ENCODE results near the gene PEF1.
"Not testable (repeated sequence)": the region's sequence is repeated elsewhere in the genome, so short reads cannot be mapped to it uniquely, and the experiment has no call there.

The PEF1 gene

GRCh38 chr1:31587720-31588423 is 56.8 kb downstream of the PEF1 start:
- CTCF ChIA-PET: interaction anchor here (0.6 to 2.4 kb wide), 13 partner anchors 9 to 224 kb away, joined by 3 to 13 read pairs (median 3); partner anchors contain the start of gene PEF1
- peak; percentile 82 for DNase-seq (ENCODE audit: extremely low spot score)
- TF ChIP-seq, protein P1, sequence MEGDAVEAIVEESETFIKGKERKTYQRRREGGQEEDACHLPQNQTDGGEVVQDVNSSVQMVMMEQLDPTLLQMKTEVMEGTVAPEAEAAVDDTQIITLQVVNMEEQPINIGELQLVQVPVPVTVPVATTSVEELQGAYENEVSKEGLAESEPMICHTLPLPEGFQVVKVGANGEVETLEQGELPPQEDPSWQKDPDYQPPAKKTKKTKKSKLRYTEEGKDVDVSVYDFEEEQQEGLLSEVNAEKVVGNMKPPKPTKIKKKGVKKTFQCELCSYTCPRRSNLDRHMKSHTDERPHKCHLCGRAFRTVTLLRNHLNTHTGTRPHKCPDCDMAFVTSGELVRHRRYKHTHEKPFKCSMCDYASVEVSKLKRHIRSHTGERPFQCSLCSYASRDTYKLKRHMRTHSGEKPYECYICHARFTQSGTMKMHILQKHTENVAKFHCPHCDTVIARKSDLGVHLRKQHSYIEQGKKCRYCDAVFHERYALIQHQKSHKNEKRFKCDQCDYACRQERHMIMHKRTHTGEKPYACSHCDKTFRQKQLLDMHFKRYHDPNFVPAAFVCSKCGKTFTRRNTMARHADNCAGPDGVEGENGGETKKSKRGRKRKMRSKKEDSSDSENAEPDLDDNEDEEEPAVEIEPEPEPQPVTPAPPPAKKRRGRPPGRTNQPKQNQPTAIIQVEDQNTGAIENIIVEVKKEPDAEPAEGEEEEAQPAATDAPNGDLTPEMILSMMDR (IDR thresholded peaks at IDR 0.05; ENCODE audit: control extremely low read depth, extremely low read depth, low read depth, missing control alignments): peak; percentile 73
- POLR2A ChIA-PET: no interaction called here

GRCh38 chr1:31587328-31587699 is 57.4 kb downstream of the PEF1 start:
- CTCF ChIA-PET: interaction anchor here (0.7 to 2.4 kb wide), 11 partner anchors 9 to 224 kb away, joined by 3 to 13 read pairs (median 3); partner anchors contain the start of gene PEF1
- DNase-seq (ENCODE audit: extremely low spot score); POLR2A ChIA-PET: not testable (repeated sequence)

- POLR2A ChIA-PET: no interaction called here
- CTCF ChIA-PET: interaction anchor here (1.1 to 2.4 kb wide), 6 partner anchors 8 to 33 kb away, joined by 3 to 13 read pairs (median 7); no protein-coding TSS in a partner anchor
Measured at GRCh38 chr1:31586376-31587327, 58.0 kb downstream of the PEF1 start.

GRCh38 chr1:31585736-31586365 is 58.8 kb downstream of the PEF1 start:
- ChIA-PET POLR2A (no interaction called here), CTCF (interaction anchor here (1.1 to 2.4 kb wide), 4 partner anchors 16 to 34 kb away, joined by 3 to 13 read pairs (median 7); no protein-coding TSS in a partner anchor)
- no peak for DNase-seq (ENCODE audit: extremely low spot score)
- TF ChIP-seq, protein P1 (IDR thresholded peaks at IDR 0.05; ENCODE audit: control extremely low read depth, extremely low read depth, low read depth, missing control alignments): no peak

More at GRCh38 chr1:31586376-31587327, 58.0 kb downstream of the PEF1 start:
- DNase-seq (ENCODE audit: extremely low spot score): no peak
- TF ChIP-seq, protein P1 (IDR thresholded peaks at IDR 0.05; ENCODE audit: control extremely low read depth, extremely low read depth, low read depth, missing control alignments): no peak

DNA sequence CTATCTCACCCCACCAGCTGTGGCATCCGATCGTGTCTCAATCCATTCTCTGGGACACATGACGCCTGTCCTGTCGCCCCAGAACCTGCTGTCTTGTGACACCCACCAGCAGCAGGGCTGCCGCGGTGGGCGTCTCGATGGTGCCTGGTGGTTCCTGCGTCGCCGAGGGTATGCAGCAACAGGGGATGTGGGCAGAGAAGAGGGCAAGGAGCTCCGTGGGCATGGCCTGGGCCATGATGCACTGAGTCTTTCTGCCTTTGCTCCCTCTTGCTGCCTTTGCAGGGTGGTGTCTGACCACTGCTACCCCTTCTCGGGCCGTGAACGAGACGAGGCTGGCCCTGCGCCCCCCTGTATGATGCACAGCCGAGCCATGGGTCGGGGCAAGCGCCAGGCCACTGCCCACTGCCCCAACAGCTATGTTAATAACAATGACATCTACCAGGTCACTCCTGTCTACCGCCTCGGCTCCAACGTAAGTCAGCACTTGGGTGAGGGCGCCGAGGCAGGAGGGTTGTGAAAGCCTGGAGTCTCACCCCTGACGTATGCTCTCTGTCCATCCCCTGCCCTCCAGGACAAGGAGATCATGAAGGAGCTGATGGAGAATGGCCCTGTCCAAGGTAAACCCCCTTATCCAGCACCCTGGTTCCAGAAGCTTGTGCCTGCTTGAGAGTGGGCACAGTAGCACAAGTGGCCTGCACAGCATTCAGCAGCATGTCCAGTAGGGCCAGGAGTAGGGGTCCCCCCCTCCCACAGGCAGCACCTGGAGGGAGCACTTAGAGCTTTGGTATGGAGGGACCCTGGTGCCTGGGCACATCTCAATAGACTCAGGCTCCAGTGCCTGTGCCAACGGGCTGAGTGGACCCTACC is 59.6 kb downstream of the PEF1 start:
- TF ChIP-seq, protein P1 (IDR thresholded peaks at IDR 0.05; ENCODE audit: control extremely low read depth, extremely low read depth, low read depth, missing control alignments): no peak
- ChIA-PET POLR2A (no interaction called here), CTCF (no interaction called here)
- DNase-seq (ENCODE audit: extremely low spot score): no peak

DNA sequence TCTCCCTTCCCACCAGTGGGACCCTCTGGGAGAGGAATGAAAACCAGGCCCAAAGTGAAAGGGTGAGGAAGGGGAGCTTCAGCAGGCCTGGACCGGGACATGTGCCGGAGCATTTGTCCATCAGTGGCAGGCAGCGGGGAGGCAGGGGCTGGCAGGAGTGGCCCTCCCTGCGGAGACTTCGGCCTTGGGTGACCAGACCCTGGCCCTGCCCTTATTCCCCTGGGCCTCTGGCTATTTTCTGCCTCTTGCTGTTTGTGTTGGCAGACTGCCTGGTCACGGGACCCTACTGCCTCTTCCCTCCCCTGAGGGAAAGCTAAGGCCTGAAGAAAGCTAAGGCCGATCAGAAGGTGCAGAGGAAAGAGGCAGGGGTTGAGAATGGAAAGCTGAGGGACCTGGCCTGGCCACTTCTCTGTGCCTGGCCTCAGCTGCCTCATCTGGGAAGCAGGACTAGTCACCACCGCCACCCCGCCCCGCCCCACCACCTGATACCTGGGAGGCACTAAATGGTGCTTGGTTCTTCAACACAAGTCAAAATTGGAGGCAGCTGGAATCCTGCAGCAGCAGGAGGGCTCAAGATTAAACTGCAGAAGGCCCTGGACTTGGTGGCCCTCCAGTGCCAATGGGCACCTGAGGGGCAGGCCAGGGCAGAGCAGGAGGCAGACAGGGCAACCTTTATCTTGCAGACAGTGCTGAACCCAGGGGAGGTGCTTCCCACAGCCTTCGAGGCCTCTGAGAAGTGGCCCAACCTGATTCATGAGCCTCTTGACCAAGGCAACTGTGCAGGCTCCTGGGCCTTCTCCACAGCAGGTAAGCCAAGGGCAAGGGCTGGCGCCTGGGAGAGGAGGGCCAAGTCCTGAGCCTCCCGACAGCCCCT is 60.4 kb downstream of the PEF1 start:
- POLR2A ChIA-PET: no interaction called here
- DNase-seq (ENCODE audit: extremely low spot score): no peak
- TF ChIP-seq, protein P1 (IDR thresholded peaks at IDR 0.05; ENCODE audit: control extremely low read depth, extremely low read depth, low read depth, missing control alignments): no peak
- CTCF ChIA-PET: no interaction called here
